DLD1 (cell line): Measurements from ENCODE around the gene UFC1.
"Not testable (repeated sequence)": the region's sequence is repeated elsewhere in the genome, so short reads cannot be mapped to it uniquely, and the experiment has no call there.

Experiments used
- in situ Hi-C: cut with HindIII; loops from 2 replicates; pipeline ENCODE4 v1.10.0; 2017; ENCODE audit warnings: low sequenced_read_pairs

Gene UFC1

DNA sequence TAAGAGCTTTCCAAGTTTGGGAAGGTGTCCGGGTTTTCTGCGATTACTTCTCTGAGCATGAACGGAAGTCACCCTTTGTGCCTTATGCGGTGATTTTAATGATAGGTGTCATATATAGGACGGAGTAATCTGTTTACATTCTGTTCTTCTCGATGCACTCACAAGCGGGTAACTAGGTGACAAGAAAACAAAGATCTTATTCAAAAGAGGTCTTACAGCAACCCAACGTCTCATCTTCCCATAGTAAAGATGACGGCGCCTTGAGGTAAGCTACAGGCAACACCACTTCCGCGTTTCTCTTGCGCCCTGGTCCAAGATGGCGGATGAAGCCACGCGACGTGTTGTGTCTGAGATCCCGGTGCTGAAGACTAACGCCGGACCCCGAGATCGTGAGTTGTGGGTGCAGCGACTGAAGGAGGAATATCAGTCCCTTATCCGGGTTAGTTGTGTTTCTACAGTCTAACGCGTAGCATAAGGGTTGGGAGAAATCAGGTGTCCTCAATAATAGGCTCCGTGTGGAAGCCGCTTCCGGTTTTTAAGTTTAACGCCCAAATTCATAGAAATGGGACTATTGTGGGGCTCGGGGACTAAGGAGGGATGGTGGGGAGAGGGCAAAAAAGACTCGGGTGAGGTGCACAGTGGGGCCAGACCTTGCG lies at the start of gene UFC1:
Gene UFC1 (plus strand): TSS at position 297 of the 656 bp plus-strand sequence. CDS start 20 bp downstream, at position 317.
- in situ Hi-C loops: no loop called here

DNA sequence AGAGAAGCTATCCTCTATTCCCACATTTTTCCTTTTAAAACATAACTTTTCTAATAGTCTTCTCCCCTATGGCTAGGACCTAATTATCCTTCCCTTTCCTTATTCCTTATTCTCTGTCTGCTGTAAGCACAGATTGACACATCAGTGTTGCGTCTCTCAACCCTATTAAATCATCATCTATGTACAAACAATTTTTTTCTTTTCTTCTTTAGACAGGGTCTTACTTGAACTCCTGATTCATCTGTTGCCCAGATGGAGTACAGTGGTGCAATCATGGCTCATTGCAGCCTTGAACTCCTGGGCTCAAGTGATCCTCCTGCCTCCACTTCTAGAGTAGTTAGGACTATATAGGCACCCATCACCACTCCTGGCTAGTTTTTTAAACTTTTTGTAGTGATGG lies 47.3 kb upstream of the UFC1 start:
- in situ Hi-C loops: no loop called here

DNA sequence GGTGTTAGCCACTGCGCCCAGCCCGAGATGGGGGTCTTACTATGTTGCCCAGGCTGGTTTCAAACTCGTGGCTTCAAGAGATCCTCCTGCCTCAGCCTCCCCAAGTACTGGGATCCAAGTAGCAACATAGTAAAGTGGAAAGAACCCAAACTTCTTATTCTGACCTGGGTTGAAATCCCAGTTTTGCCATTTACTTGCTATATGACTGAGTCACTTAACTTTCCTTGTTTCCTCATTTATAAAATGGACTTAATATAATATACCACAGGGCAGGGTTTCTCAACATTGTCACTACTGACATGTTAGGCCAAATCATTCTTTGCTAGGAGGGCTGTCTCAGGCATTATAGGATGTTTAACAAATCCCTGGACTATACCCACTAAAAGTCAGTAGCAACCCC lies 42.7 kb upstream of the UFC1 start:
- in situ Hi-C loops: no loop called here

DNA sequence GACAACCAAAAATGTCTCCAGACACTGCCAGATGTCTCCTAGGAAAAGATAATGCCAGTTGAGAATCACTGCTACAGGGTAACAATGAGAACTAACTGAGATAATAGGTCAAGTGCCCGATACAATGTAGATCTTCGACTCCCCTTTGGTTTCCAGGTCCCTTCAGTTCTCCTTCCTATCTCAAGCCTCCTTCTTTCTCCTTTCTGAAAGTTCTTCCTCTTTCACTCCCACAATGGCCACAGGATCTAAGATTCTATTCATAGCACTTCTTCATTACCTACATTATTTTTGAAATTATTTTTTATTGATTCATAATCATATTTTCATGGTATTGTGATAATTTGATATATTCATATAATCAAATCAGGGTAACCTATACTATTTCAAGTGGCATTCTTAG lies 42.3 kb upstream of the UFC1 start:
- in situ Hi-C loops: no loop called here

GRCh38 chr1:161113915-161114314 lies 39.9 kb upstream of the UFC1 start:
- in situ Hi-C loops: no loop called here

- in situ Hi-C loops: no loop called here
Measured at GRCh38 chr1:161114556-161114955, 39.2 kb upstream of the UFC1 start.

DNA sequence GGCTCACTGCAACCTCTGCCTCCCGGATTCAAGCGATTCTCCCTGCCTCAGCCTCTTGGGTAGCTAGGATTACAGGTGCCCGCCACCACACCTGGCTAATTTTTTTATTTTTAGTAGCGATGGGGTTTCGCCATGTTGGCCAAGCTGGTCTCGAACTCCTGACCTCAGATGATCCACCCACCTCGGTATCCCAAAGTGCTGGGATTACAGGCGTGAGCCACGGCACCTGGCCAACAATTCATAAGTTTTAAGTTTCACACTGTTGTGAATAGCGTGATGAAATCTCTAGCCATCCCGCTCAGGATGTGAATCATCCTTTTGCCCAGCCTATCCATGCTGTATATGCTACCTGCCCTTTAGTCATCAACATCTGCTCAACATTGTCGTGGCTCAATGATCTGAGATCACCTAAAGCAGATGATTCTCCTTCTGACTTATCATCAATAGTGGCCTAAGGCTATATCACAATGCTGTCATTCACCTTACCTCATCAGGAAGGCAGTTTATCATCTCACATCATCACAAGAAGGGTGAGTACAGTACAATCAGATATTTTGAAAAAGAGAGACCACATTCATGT lies 38.6 kb upstream of the UFC1 start:
- in situ Hi-C loops: no loop called here

GRCh38 chr1:161115961-161116360 lies 37.8 kb upstream of the UFC1 start:
- in situ Hi-C loops: not testable (repeated sequence)

GRCh38 chr1:161117759-161118581 lies 35.8 kb upstream of the UFC1 start, which contains the start of the genes NIT1 and PFDN2:
NIT1 (plus strand) TSS chr1:161118105; CDS start chr1:161118177, 72 bp downstream.
PFDN2 (minus strand) TSS chr1:161118037; CDS start chr1:161118026, 11 bp downstream.
- in situ Hi-C loops: no loop called here

- in situ Hi-C loops: no loop called here
Measured at GRCh38 chr1:161119092-161119903, 34.5 kb upstream of the UFC1 start.

- in situ Hi-C loops: no loop called here
Measured at GRCh38 chr1:161121042-161121650, 32.6 kb upstream of the UFC1 start.

GRCh38 chr1:161121834-161122233 lies 31.9 kb upstream of the UFC1 start:
- in situ Hi-C loops: no loop called here

- in situ Hi-C loops: no loop called here
Measured at GRCh38 chr1:161122967-161123366, 30.8 kb upstream of the UFC1 start.

DNA sequence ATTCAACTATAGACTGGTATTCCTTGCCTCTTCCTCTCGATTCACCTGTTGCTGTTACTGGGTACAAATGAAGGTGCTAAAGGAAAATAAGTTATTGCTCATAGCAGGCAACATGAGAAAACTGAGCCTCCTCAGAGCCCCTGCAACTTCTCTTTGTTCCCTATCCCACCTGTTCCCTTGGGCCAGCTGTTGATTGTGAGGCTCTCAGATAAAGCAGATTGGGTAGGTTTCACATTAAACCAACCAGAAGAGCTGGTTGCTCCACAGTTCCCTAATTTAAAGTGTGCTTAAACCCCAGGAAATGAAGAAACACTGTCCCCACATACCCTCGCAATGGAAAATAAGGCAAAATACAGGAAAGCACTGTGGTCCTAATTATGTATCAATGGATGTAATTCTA lies 26.1 kb upstream of the UFC1 start:
- in situ Hi-C loops: no loop called here

- in situ Hi-C loops: no loop called here
Measured at GRCh38 chr1:161128591-161129420, 25.0 kb upstream of the UFC1 start.

- in situ Hi-C loops: no loop called here
Measured at GRCh38 chr1:161130266-161130665, 23.5 kb upstream of the UFC1 start.

GRCh38 chr1:161131523-161132409 lies 22.0 kb upstream of the UFC1 start:
- in situ Hi-C loops: no loop called here

DNA sequence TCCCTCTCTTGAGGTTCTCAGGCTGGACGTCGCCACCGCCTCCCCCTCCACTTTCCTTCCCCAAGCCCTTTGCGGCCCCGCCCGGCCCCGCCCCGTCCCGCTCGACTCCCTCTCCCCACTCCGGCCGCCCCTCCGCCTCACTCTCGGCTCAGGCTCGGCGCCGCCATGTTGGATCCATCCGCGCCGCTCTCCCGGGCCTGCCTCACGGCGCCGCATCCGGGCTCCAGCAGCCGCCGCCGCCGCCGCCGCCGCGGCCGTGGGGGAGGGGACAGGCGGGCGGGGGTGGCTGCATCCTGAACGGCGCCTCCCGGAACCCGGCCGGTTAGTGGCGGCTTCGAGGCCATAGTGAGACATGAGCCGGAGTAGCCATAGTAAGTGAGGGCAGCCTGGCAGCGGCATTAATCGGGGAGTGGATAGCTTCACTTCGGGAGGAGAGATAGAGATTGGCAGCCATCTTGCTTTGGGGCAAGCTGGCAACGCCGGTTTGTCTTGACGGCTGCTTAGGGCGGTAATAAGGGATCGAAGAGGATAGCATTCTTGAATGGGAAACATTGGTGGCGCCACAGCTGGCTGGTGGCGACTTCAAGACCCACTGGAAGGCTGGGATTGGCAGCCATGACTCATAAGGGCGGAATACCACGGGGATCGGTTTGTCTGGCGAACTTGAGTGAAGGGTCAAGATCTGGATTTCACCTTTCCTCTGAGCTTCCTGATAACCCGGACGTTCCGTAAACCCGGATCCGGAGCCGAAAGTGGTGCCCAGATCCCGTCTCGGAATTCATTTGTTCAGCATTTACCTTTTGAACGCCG lies 21.2 kb upstream of the UFC1 start, which contains the start of gene DEDD:
Gene DEDD (minus strand): TSS at position 258 of the 810 bp plus-strand sequence. CDS start 8,205 bp downstream, outside the sequence.
- in situ Hi-C loops: no loop called here
